ENCODE data around the gene SREBF1.

The SREBF1 gene

GRCh38 chr17:17781591-17782496 is 54.9 kb downstream of the SREBF1 start:
- H3K27ac ChIP-seq, result peak overlapping the region; percentile 86
- TF ChIP-seq CTCF (conservative IDR thresholded peaks at IDR 0.05), result no peak

- TF ChIP-seq CTCF (conservative IDR thresholded peaks at IDR 0.05), result no peak
- peak overlapping the region; percentile 86 for H3K27ac ChIP-seq
Observed at GRCh38 chr17:17780922-17781590, 55.7 kb downstream of the SREBF1 start.

- no peak overlapping the region for H3K27ac ChIP-seq
Observed at GRCh38 chr17:17779015-17779611, 57.7 kb downstream of the SREBF1 start.

GRCh38 chr17:17778308-17779014 is 58.3 kb downstream of the SREBF1 start:
- no peak for TF ChIP-seq CTCF (conservative IDR thresholded peaks at IDR 0.05)
- no peak overlapping the region for H3K27ac ChIP-seq

More at GRCh38 chr17:17779015-17779611, 57.7 kb downstream of the SREBF1 start:
- no peak for TF ChIP-seq CTCF (conservative IDR thresholded peaks at IDR 0.05)

DNA sequence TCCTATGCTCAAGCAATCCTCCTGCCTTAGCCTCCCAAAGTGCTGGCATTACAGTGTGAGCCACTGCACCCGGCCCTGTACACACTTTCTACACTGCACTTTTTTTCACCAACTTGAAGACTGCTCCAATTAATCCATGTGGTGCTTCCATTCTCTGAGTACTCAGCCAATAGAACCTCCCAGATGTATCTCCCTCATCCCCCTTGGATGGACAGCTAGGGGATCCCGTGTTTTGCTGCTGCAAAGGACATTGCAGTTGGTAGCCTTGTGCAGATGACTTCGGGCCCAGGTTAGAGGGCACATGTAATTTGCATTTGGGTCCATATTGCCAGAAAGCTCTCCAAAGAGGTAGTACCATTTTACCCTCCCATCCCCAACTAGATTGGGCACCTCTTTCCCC is 59.9 kb downstream of the SREBF1 start:
- no peak overlapping the region for H3K27ac ChIP-seq
- TF ChIP-seq CTCF (conservative IDR thresholded peaks at IDR 0.05), result no peak

GRCh38 chr17:17774009-17774881 is 62.5 kb downstream of the SREBF1 start:
- H3K27ac ChIP-seq, result peak overlapping the region; percentile 58
- TF ChIP-seq CTCF (conservative IDR thresholded peaks at IDR 0.05), result peak; percentile 64

Data from VCaP (cell line).